ENCODE results near the gene OSBPL8.

The OSBPL8 gene

GRCh38 chr12:76346798-76347420 is 212.7 kb downstream of the OSBPL8 start:
- peak; percentile 63 for TF ChIP-seq CTCF (IDR thresholded peaks at IDR 0.05; ENCODE audit: low read length)
- TF ChIP-seq EZH2 (IDR thresholded peaks at IDR 0.05; ENCODE audit: borderline replicate concordance, low read length) = no peak
- H3K27ac ChIP-seq (ENCODE audit: low read depth, low read length, poor library complexity, severe bottlenecking) = peak overlapping the region; percentile 78

GRCh38 chr12:76346236-76346635 is 213.3 kb downstream of the OSBPL8 start:
- H3K9ac ChIP-seq (ENCODE audit: low read length) = no peak overlapping the region
- no peaks in the 10 kb centered on the region for H3K36me3 ChIP-seq (ENCODE audit: insufficient read depth, low read length)
- no peaks in the 10 kb centered on the region for H3F3A ChIP-seq (ENCODE audit: insufficient read depth, low read length)
- no peak overlapping the region for H3K27ac ChIP-seq (ENCODE audit: low read depth, low read length, poor library complexity, severe bottlenecking)
- H3K9me3 ChIP-seq (ENCODE audit: low read length) = no peaks in the 10 kb centered on the region
- H3K4me1 ChIP-seq (ENCODE audit: insufficient read depth, low read length, severe bottlenecking) = peaks cover 22% of the 10 kb centered on the region
- H3K27me3 ChIP-seq (ENCODE audit: insufficient read depth, low read length) = no peaks in the 10 kb centered on the region
- no peak for TF ChIP-seq EZH2 (IDR thresholded peaks at IDR 0.05; ENCODE audit: borderline replicate concordance, low read length)
- TF ChIP-seq CTCF (IDR thresholded peaks at IDR 0.05; ENCODE audit: low read length) = no peak
- H3K9me2 ChIP-seq (ENCODE audit: low read depth, low read length) = no peaks in the 10 kb centered on the region
- H3K79me2 ChIP-seq (ENCODE audit: insufficient read depth, low read length) = 0 out of 2 replicates have a peak, but pooled peaks cover 2% of the 10 kb centered on the region
- H3K4me3 ChIP-seq (ENCODE audit: low read depth, low read length, poor library complexity, severe bottlenecking) = no peak overlapping the region
- no peak overlapping the region for H2AFZ ChIP-seq (ENCODE audit: low read length)
- H4K20me1 ChIP-seq (ENCODE audit: insufficient read depth, low read length) = no peaks in the 10 kb centered on the region
- H3K4me2 ChIP-seq (ENCODE audit: low read length) = no peak overlapping the region

More at GRCh38 chr12:76346798-76347420, 212.7 kb downstream of the OSBPL8 start:
- peak overlapping the region; percentile 86 for H3K4me3 ChIP-seq (ENCODE audit: low read depth, low read length, poor library complexity, severe bottlenecking)
- H3K79me2 ChIP-seq (ENCODE audit: insufficient read depth, low read length) = 0 out of 2 replicates have a peak, but pooled peaks cover 2% of the 10 kb centered on the region
- H3K36me3 ChIP-seq (ENCODE audit: insufficient read depth, low read length) = no peaks in the 10 kb centered on the region
- H3F3A ChIP-seq (ENCODE audit: insufficient read depth, low read length) = no peaks in the 10 kb centered on the region
- H3K9ac ChIP-seq (ENCODE audit: low read length) = peak overlapping the region; percentile 87
- H4K20me1 ChIP-seq (ENCODE audit: insufficient read depth, low read length) = no peaks in the 10 kb centered on the region
- peaks cover 22% of the 10 kb centered on the region for H3K4me1 ChIP-seq (ENCODE audit: insufficient read depth, low read length, severe bottlenecking)
- H3K27me3 ChIP-seq (ENCODE audit: insufficient read depth, low read length) = no peaks in the 10 kb centered on the region
- H3K9me3 ChIP-seq (ENCODE audit: low read length) = no peaks in the 10 kb centered on the region
- H2AFZ ChIP-seq (ENCODE audit: low read length) = peak overlapping the region; percentile 56; the same call in 1 of the 2 replicates
- H3K9me2 ChIP-seq (ENCODE audit: low read depth, low read length) = no peaks in the 10 kb centered on the region
- H3K4me2 ChIP-seq (ENCODE audit: low read length) = peak overlapping the region; percentile 95

GRCh38 chr12:76345569-76345968 is 214.0 kb downstream of the OSBPL8 start:
- no peak for TF ChIP-seq EZH2 (IDR thresholded peaks at IDR 0.05; ENCODE audit: borderline replicate concordance, low read length)
- TF ChIP-seq CTCF (IDR thresholded peaks at IDR 0.05; ENCODE audit: low read length) = no peak
- Histone ChIP-seq H3K79me2 (ENCODE audit: insufficient read depth, low read length) (0 out of 2 replicates have a peak, but pooled peaks cover 2% of the 10 kb centered on the region), H3K9me2 (ENCODE audit: low read depth, low read length) (no peaks in the 10 kb centered on the region), H3F3A (ENCODE audit: insufficient read depth, low read length) (no peaks in the 10 kb centered on the region), H4K20me1 (ENCODE audit: insufficient read depth, low read length) (no peaks in the 10 kb centered on the region), H2AFZ (ENCODE audit: low read length) (no peak overlapping the region), H3K4me2 (ENCODE audit: low read length) (no peak overlapping the region), H3K4me3 (ENCODE audit: low read depth, low read length, poor library complexity, severe bottlenecking) (no peak overlapping the region), H3K4me1 (ENCODE audit: insufficient read depth, low read length, severe bottlenecking) (peaks cover 22% of the 10 kb centered on the region), H3K9ac (ENCODE audit: low read length) (no peak overlapping the region), H3K36me3 (ENCODE audit: insufficient read depth, low read length) (no peaks in the 10 kb centered on the region), H3K27me3 (ENCODE audit: insufficient read depth, low read length) (no peaks in the 10 kb centered on the region), H3K9me3 (ENCODE audit: low read length) (no peaks in the 10 kb centered on the region), H3K27ac (ENCODE audit: low read depth, low read length, poor library complexity, severe bottlenecking) (no peak overlapping the region)
